DND-41 (cell line): ENCODE results near the gene NUDT4.
A peak's percentile ranks its signal among the peaks of the same experiment; 100 is the strongest.

Source experiments
- ATAC-seq: fragments of 200-7000 bp; cut with Tn5 transposase; 3 replicates; pipeline ENCODE4 v1.9.1; 2021; ENCODE audit warnings: low read depth; ENCODE audit not compliant: insufficient read depth
- DNase-seq: peaks from one replicate; pipeline ENCODE4 v3.0.0-alpha.2; 2020
- H2AFZ ChIP-seq: 2 replicates; pipeline ENCODE4 v1.6.0; 2012; ENCODE audit warnings: low read depth, low read length
- H3K27ac ChIP-seq: 2 replicates; pipeline ENCODE4 v1.5.1; 2012; ENCODE audit warnings: low read length, inconsistent platforms
- H3K27me3 ChIP-seq: fragments of 200-600 bp; sonication (generic); 2 replicates; pipeline ENCODE4 v1.6.0; 2012; ENCODE audit warnings: low read length, mild to moderate bottlenecking, inconsistent platforms; ENCODE audit not compliant: insufficient read depth, poor library complexity
- H3K36me3 ChIP-seq: 2 replicates; pipeline ENCODE4 v1.5.1; 2012; ENCODE audit warnings: low read length, inconsistent platforms; ENCODE audit not compliant: insufficient read depth
- H3K4me1 ChIP-seq: 2 replicates; pipeline ENCODE4 v1.5.1; 2012; ENCODE audit warnings: mild to moderate bottlenecking, low read length; ENCODE audit not compliant: insufficient read depth
- H3K4me2 ChIP-seq: 2 replicates; pipeline ENCODE4 v1.6.0; 2012; ENCODE audit warnings: mild to moderate bottlenecking, moderate library complexity, low read length, inconsistent platforms; ENCODE audit not compliant: insufficient read depth
- H3K4me3 ChIP-seq, 2 experiments: fragments of 200-600 bp in 1 of 2; shearing (Covaris generic) in 1 of 2; 2 replicates each; pipeline ENCODE4 v1.5.1; 2012 to 2016; ENCODE audit warnings: inconsistent platforms in 2 of 2, low read length in 2 of 2, mild to moderate bottlenecking in 2 of 2, low read depth in 1 of 2, moderate library complexity in 1 of 2
- H3K79me2 ChIP-seq: 2 replicates; pipeline ENCODE4 v1.6.0; 2012; ENCODE audit warnings: low read length, inconsistent platforms; ENCODE audit not compliant: insufficient read depth
- H3K9ac ChIP-seq: 2 replicates; pipeline ENCODE4 v1.6.0; 2012; ENCODE audit warnings: low read depth, mild to moderate bottlenecking, inconsistent platforms, low read length, moderate library complexity
- H3K9me3 ChIP-seq: 2 replicates; pipeline ENCODE4 v1.5.1; 2012; ENCODE audit warnings: low read length, moderate library complexity, mild to moderate bottlenecking, inconsistent platforms; ENCODE audit not compliant: insufficient read depth, severe bottlenecking
- H4K20me1 ChIP-seq: 2 replicates; pipeline ENCODE4 v1.6.0; 2012; ENCODE audit warnings: low read length; ENCODE audit not compliant: insufficient read depth
- EZH2 ChIP-seq: IDR thresholded peaks from 3 replicates; pipeline ENCODE4 v1.6.1; 2012; ENCODE audit warnings: borderline replicate concordance, low read depth, mild to moderate bottlenecking, moderate library complexity, low read length, inconsistent platforms; ENCODE audit not compliant: severe bottlenecking
- TF ChIP-seq, protein P1 (sequence below): IDR thresholded peaks from 2 replicates; pipeline ENCODE4 v1.5.1; 2012; ENCODE audit warnings: borderline replicate concordance, low read length, moderate library complexity, mild to moderate bottlenecking; ENCODE audit not compliant: poor library complexity, severe bottlenecking; ENCODE audit errors: extremely low read depth

The NUDT4 gene

DNA sequence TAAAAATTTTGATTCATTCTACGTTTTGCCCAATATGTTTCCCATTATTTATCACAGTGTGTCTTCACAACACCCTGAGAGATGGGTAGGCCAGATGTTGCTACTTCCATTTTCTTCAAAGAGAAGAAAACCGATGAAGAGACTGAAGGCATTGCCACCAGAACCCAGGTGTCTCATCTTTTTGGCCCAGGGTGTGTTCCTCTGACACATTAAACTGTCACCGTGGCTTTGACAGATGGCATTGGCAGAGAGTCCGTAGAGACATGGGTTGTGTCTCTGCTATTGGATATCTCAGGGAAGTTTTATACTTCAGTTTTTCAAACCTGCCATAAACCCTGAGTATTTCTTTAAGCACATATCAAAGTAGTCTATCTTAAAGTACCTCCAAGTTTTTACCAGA, 11.3 kb upstream of the NUDT4 start:
- Histone ChIP-seq H3K27ac (peak overlapping the region; percentile 54; the same call in 1 of the 2 replicates), H4K20me1 (no peaks in the 10 kb centered on the region), H3K79me2 (no peaks in the 10 kb centered on the region), H3K9me3 (no peaks in the 10 kb centered on the region), H3K9ac (no peak overlapping the region), H3K4me1 (peaks cover 54% of the 10 kb centered on the region), H3K27me3 (no peaks in the 10 kb centered on the region), H3K4me3 (no peak overlapping the region), H2AFZ (no peak overlapping the region), H3K4me2 (no peak overlapping the region), H3K36me3 (no peaks in the 10 kb centered on the region)
- DNase-seq (peak; percentile 78), ATAC-seq (peak; percentile 74)
- TF ChIP-seq EZH2, result no peak
- TF ChIP-seq, protein P1, sequence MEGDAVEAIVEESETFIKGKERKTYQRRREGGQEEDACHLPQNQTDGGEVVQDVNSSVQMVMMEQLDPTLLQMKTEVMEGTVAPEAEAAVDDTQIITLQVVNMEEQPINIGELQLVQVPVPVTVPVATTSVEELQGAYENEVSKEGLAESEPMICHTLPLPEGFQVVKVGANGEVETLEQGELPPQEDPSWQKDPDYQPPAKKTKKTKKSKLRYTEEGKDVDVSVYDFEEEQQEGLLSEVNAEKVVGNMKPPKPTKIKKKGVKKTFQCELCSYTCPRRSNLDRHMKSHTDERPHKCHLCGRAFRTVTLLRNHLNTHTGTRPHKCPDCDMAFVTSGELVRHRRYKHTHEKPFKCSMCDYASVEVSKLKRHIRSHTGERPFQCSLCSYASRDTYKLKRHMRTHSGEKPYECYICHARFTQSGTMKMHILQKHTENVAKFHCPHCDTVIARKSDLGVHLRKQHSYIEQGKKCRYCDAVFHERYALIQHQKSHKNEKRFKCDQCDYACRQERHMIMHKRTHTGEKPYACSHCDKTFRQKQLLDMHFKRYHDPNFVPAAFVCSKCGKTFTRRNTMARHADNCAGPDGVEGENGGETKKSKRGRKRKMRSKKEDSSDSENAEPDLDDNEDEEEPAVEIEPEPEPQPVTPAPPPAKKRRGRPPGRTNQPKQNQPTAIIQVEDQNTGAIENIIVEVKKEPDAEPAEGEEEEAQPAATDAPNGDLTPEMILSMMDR, result no peak

DNA sequence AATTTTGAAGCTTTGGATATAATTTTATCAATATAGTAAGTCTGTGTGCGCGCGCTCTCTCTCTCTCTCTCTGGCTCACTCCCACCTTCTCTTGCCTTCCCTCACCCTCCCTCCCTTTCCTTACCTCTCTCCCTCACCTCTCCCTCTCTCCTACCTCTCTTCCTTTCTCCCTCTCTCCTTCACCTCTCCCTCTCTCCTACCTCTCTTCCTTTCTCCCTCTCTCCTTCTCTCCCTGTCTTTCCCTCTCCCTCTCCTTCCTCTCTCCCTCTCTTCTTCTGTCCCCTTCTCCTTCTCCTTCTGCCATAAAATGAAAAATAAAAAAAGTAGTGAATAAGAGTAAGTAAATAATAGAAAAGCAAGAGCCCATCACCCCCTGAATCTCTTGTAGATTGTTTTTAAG, 9.0 kb upstream of the NUDT4 start:
- ATAC-seq (no peak), DNase-seq (no peak)
- H3K36me3 ChIP-seq, result no peaks in the 10 kb centered on the region
- H3K79me2 ChIP-seq, result no peaks in the 10 kb centered on the region
- no peak overlapping the region for H3K27ac ChIP-seq
- no peak overlapping the region for H3K9ac ChIP-seq
- H3K9me3 ChIP-seq, result no peaks in the 10 kb centered on the region
- H3K4me3 ChIP-seq, result no peak overlapping the region
- H3K4me2 ChIP-seq, result no peak overlapping the region
- no peaks in the 10 kb centered on the region for H4K20me1 ChIP-seq
- TF ChIP-seq, protein P1, result no peak
- no peak for TF ChIP-seq EZH2
- H3K4me1 ChIP-seq, result peaks cover 40% of the 10 kb centered on the region
- no peaks in the 10 kb centered on the region for H3K27me3 ChIP-seq
- no peak overlapping the region for H2AFZ ChIP-seq

GRCh38 chr12:93369505-93369904, 8.2 kb upstream of the NUDT4 start:
- DNase-seq (no peak), ATAC-seq (no peak)
- no peak overlapping the region for H3K4me2 ChIP-seq
- no peaks in the 10 kb centered on the region for H4K20me1 ChIP-seq
- no peaks in the 10 kb centered on the region for H3K36me3 ChIP-seq
- TF ChIP-seq, protein P1, result no peak
- TF ChIP-seq EZH2, result no peak
- no peak overlapping the region for H3K9ac ChIP-seq
- H3K79me2 ChIP-seq, result no peaks in the 10 kb centered on the region
- no peak overlapping the region for H3K4me3 ChIP-seq
- H3K27me3 ChIP-seq, result no peaks in the 10 kb centered on the region
- H3K4me1 ChIP-seq, result peaks cover 33% of the 10 kb centered on the region
- H2AFZ ChIP-seq, result no peak overlapping the region
- H3K27ac ChIP-seq, result no peak overlapping the region
- no peaks in the 10 kb centered on the region for H3K9me3 ChIP-seq

DNA sequence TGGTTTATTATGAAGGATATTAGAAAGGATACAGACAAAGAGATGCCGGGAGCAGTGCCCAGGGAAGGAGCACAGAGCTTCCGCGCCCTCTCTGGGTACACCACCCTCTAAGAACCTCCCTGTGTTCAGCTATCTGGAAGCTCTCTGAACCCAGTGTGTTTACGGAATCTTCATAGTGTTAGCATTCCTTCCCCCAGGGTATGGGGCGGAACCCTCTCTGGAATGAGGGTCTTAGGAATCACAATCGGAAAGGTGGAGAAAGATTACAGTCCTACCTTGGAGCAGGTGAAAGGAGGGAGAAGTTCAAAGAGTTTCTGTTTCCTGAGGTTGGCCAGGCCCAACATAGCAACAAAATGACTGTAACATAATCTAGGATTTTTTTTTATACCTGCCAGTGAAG, 6.8 kb upstream of the NUDT4 start:
- no peak overlapping the region for H3K9ac ChIP-seq
- no peak overlapping the region for H3K27ac ChIP-seq
- no peaks in the 10 kb centered on the region for H3K9me3 ChIP-seq
- no peaks in the 10 kb centered on the region for H3K79me2 ChIP-seq
- peaks cover 19% of the 10 kb centered on the region for H3K4me1 ChIP-seq
- H3K4me3 ChIP-seq, result no peak overlapping the region
- DNase-seq (no peak), ATAC-seq (no peak)
- TF ChIP-seq, protein P1, result no peak
- TF ChIP-seq EZH2, result no peak
- H2AFZ ChIP-seq, result no peak overlapping the region
- no peaks in the 10 kb centered on the region for H4K20me1 ChIP-seq
- no peaks in the 10 kb centered on the region for H3K36me3 ChIP-seq
- H3K4me2 ChIP-seq, result no peak overlapping the region
- H3K27me3 ChIP-seq, result no peaks in the 10 kb centered on the region
